Keratinocyte (primary cell): ENCODE data around the gene NKD1. TPM values are rescaled to one million over a fixed set of nuclear protein-coding genes. Genes with fewer than 3 reads are reported as not detected.

Source experiments
- DNase-seq: peaks from one replicate; pipeline ENCODE4 v3.0.0-alpha.2; 2011; ENCODE audit warnings: low read depth, missing footprints, low spot score
- FAIRE-seq: peaks from 2 replicates; lab custom pipeline; 2011; peaks lifted over from hg19 to GRCh38; lab: Jason Lieb, UNC
- H2AFZ ChIP-seq: 2 replicates; pipeline ENCODE4 v1.6.0; 2012; ENCODE audit warnings: low read length, control low read depth, inconsistent platforms; ENCODE audit not compliant: control insufficient read depth
- H3K27ac ChIP-seq: 2 replicates; pipeline ENCODE4 v1.5.1; 2011; ENCODE audit warnings: low read length; ENCODE audit not compliant: control insufficient read depth, insufficient read depth
- H3K27me3 ChIP-seq: 3 replicates; pipeline ENCODE4 v1.6.0; 2011; ENCODE audit warnings: low read length; ENCODE audit not compliant: control insufficient read depth, insufficient read depth; ENCODE audit errors: extremely low read depth
- H3K36me3 ChIP-seq, 2 experiments: 2 replicates in 1 of 2; 3 replicates in 1 of 2; pipeline ENCODE4 v1.5.1; 2011; ENCODE audit warnings: low read length in 2 of 2, mild to moderate bottlenecking in 1 of 2; ENCODE audit not compliant: control insufficient read depth in 2 of 2, insufficient read depth in 2 of 2; ENCODE audit errors: extremely low read depth in 1 of 2
- H3K4me1 ChIP-seq: 3 replicates; pipeline ENCODE4 v1.5.1; 2011; ENCODE audit warnings: low read length; ENCODE audit not compliant: control insufficient read depth, insufficient read depth; ENCODE audit errors: extremely low read depth
- H3K4me2 ChIP-seq: 3 replicates; pipeline ENCODE4 v1.6.0; 2011; ENCODE audit warnings: low read depth, low read length; ENCODE audit not compliant: control insufficient read depth, insufficient read depth; ENCODE audit errors: extremely low read depth
- H3K4me3 ChIP-seq, 3 experiments: fragments of 200-600 bp in 1 of 3; sonication (generic) in 1 of 3; 2 replicates in 2 of 3; 3 replicates in 1 of 3; pipeline ENCODE4 v1.5.1; 2011 to 2016; ENCODE audit warnings: low read length in 3 of 3, mild to moderate bottlenecking in 3 of 3, control low read depth in 2 of 3, inconsistent platforms in 1 of 3, low read depth in 1 of 3, mixed read lengths in 1 of 3, mixed run types in 1 of 3, moderate library complexity in 1 of 3; ENCODE audit not compliant: control insufficient read depth in 2 of 3, insufficient read depth in 2 of 3; ENCODE audit errors: extremely low read depth in 1 of 3
- H3K79me2 ChIP-seq: 2 replicates; pipeline ENCODE4 v1.6.0; 2012; ENCODE audit warnings: low read length; ENCODE audit not compliant: control insufficient read depth, insufficient read depth
- H3K9ac ChIP-seq: 3 replicates; pipeline ENCODE4 v1.6.0; 2011; ENCODE audit warnings: low read length; ENCODE audit not compliant: control insufficient read depth, insufficient read depth; ENCODE audit errors: extremely low read depth
- H3K9me1 ChIP-seq: 3 replicates; pipeline ENCODE4 v1.6.0; 2011; ENCODE audit warnings: low read length; ENCODE audit not compliant: control insufficient read depth, insufficient read depth; ENCODE audit errors: extremely low read depth
- H3K9me3 ChIP-seq: 2 replicates; pipeline ENCODE4 v1.5.1; 2012; ENCODE audit warnings: low read depth, low read length; ENCODE audit not compliant: control insufficient read depth
- H4K20me1 ChIP-seq: 3 replicates; pipeline ENCODE4 v1.6.0; 2011; ENCODE audit warnings: low read length; ENCODE audit not compliant: control insufficient read depth, insufficient read depth; ENCODE audit errors: extremely low read depth
- EZH2 ChIP-seq: IDR thresholded peaks from one replicate; pipeline ENCODE4 v1.6.1; 2012; ENCODE audit warnings: inconsistent platforms, mild to moderate bottlenecking, low read length, moderate library complexity
- dilution Hi-C: fragments of 300-500 bp; cut with MboI; formaldehyde crosslinking; loops from one replicate; pipeline ENCODE4 v1.7.0; 2020; ENCODE audit warnings: low sequenced_read_pairs; ENCODE audit not compliant: extremely low pct_ligation_motif_present
- polyA plus RNA-seq, 5 experiments: library from polyadenylated mRNA; depleted of rRNA in 3 of 5; stranded (reverse) in 3 of 5; stranded (forward) in 1 of 5; unstranded in 1 of 5; fragments of >200 nt; gene quantifications; 1 replicate in 1 of 5; 2 replicates in 3 of 5; 3 replicates in 1 of 5; pipeline versions ENCODE4 v1.2.1 to v1.2.3, GENCODE V29; 2011 to 2012; ENCODE audit warnings: missing spikeins in 2 of 5, low read depth in 1 of 5, low replicate concordance in 1 of 5
- TF ChIP-seq, protein P1 (sequence below), 3 experiments: IDR thresholded peaks in 1 of 3; conservative IDR thresholded peaks in 1 of 3; optimal IDR thresholded peaks in 1 of 3; 2 replicates in 2 of 3; 3 replicates in 1 of 3; pipeline versions ENCODE3 to v1.5.1; 2011; ENCODE audit warnings: low read length in 3 of 3, mild to moderate bottlenecking in 3 of 3, moderate library complexity in 2 of 3, control low read depth in 1 of 3, inconsistent platforms in 1 of 3; ENCODE audit not compliant: insufficient read depth in 2 of 3; ENCODE audit errors: extremely low read depth in 1 of 3

The NKD1 gene
- polyA plus RNA-seq, 1 donor (not counting 4 experiments of a cell fraction or from before 2014, with no cell fraction given), result 0.62 TPM

DNA sequence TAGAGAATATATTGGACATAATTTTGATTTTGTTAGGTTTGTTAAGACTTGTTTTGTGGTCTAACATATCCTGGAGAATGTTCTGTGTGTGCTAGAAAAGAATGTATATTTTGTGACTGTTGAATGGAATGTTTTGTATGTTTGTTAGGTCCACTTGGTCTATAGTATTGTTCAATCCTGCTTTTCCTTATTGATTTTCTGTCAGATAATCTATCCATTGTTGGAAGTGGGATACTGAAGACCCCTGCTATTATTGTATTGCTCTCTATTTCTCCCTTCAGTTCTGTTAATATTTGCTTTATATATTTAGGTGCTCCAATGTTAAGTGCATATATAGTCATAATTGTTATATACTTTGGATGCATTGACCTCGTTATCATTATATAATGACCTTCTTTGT is 33.0 kb upstream of the NKD1 start:
- no peak overlapping the region for H3K4me3 ChIP-seq
- no peaks in the 10 kb centered on the region for H3K9me1 ChIP-seq
- no peak overlapping the region for H3K4me2 ChIP-seq
- no peaks in the 10 kb centered on the region for H3K9me3 ChIP-seq
- no peaks in the 10 kb centered on the region for H3K79me2 ChIP-seq
- no peaks in the 10 kb centered on the region for H3K27me3 ChIP-seq
- no peak for TF ChIP-seq EZH2
- TF ChIP-seq, protein P1, sequence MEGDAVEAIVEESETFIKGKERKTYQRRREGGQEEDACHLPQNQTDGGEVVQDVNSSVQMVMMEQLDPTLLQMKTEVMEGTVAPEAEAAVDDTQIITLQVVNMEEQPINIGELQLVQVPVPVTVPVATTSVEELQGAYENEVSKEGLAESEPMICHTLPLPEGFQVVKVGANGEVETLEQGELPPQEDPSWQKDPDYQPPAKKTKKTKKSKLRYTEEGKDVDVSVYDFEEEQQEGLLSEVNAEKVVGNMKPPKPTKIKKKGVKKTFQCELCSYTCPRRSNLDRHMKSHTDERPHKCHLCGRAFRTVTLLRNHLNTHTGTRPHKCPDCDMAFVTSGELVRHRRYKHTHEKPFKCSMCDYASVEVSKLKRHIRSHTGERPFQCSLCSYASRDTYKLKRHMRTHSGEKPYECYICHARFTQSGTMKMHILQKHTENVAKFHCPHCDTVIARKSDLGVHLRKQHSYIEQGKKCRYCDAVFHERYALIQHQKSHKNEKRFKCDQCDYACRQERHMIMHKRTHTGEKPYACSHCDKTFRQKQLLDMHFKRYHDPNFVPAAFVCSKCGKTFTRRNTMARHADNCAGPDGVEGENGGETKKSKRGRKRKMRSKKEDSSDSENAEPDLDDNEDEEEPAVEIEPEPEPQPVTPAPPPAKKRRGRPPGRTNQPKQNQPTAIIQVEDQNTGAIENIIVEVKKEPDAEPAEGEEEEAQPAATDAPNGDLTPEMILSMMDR (optimal IDR thresholded peaks at IDR 0.05 in 1 of 3, IDR thresholded peaks at IDR 0.05 in 1 of 3, conservative IDR thresholded peaks at IDR 0.05 in 1 of 3; ENCODE audit: extremely low read depth in 1 of 3, insufficient read depth in 2 of 3, low read length in 3 of 3), result no peak
- no peak overlapping the region for H3K27ac ChIP-seq
- no peak for FAIRE-seq
- H4K20me1 ChIP-seq, result no peaks in the 10 kb centered on the region
- no peaks in the 10 kb centered on the region for H3K4me1 ChIP-seq
- dilution Hi-C loops, result no loop called here
- no peak overlapping the region for H3K9ac ChIP-seq
- H2AFZ ChIP-seq, result no peak overlapping the region
- DNase-seq, result no peak
- no peaks in the 10 kb centered on the region for H3K36me3 ChIP-seq

DNA sequence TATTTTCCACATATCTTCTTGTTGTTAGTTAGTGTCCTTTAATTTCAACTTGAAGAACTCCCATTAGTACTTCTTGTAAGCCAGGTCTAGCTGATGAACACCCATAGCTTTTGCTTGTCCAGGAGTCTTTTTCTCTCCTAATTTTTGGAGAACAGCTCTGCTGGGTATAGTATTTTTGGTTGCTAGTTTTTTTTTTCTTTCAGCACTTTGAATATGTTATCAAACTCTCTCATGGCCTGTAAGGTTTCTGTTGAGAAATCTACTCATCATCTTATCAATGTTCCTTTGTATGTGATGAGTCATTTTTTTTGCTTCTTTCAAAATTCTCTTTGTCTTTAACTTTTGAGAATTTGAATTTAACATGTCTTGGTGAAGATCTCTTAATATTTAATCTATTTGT is 31.8 kb upstream of the NKD1 start:
- H3K9me1 ChIP-seq, result no peaks in the 10 kb centered on the region
- peaks cover 2% of the 10 kb centered on the region for H3K27me3 ChIP-seq
- no peaks in the 10 kb centered on the region for H4K20me1 ChIP-seq
- H3K4me1 ChIP-seq, result no peaks in the 10 kb centered on the region
- H2AFZ ChIP-seq, result no peak overlapping the region
- H3K4me2 ChIP-seq, result no peak overlapping the region
- H3K9ac ChIP-seq, result no peak overlapping the region
- FAIRE-seq, result no peak
- no peaks in the 10 kb centered on the region for H3K79me2 ChIP-seq
- no peaks in the 10 kb centered on the region for H3K9me3 ChIP-seq
- H3K4me3 ChIP-seq, result no peak overlapping the region
- H3K36me3 ChIP-seq, result no peaks in the 10 kb centered on the region
- H3K27ac ChIP-seq, result no peak overlapping the region
- TF ChIP-seq, protein P1 (optimal IDR thresholded peaks at IDR 0.05 in 1 of 3, IDR thresholded peaks at IDR 0.05 in 1 of 3, conservative IDR thresholded peaks at IDR 0.05 in 1 of 3; ENCODE audit: extremely low read depth in 1 of 3, insufficient read depth in 2 of 3, low read length in 3 of 3), result no peak
- no peak for TF ChIP-seq EZH2
- no peak for DNase-seq
- dilution Hi-C loops, result no loop called here
